Measurements from ENCODE around the gene CBLB.
"Not testable (repeated sequence)": the region's sequence is repeated elsewhere in the genome, so short reads cannot be mapped to it uniquely, and the experiment has no call there.

CBLB gene

GRCh38 chr3:105844704-105845103, 24.1 kb downstream of the CBLB start:
- DNase-seq: no peak

GRCh38 chr3:105843994-105844393, 24.8 kb downstream of the CBLB start:
- DNase-seq: no peak

DNA sequence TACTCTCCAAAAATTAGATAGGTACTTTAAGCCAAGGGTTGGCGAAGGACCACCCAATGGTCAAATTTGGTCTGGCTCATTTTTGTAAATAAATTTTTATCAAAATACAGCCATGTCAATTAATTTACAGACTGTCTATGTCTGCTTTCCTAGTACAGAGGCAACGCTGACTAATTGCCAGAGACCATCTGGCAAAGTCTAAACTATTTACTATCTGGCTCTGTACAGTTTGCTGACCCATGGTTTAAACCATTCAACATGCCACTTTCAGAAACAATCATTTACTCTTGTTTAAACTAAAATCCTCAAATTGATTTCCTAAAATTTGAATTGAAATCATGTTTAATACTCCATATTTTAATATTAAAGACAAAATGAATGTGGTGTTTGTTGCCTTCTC, 25.9 kb downstream of the CBLB start:
- DNase-seq: no peak

GRCh38 chr3:105842449-105842848, 26.4 kb downstream of the CBLB start:
- DNase-seq: no peak

GRCh38 chr3:105837947-105838346, 30.9 kb downstream of the CBLB start:
- no peak for DNase-seq

DNA sequence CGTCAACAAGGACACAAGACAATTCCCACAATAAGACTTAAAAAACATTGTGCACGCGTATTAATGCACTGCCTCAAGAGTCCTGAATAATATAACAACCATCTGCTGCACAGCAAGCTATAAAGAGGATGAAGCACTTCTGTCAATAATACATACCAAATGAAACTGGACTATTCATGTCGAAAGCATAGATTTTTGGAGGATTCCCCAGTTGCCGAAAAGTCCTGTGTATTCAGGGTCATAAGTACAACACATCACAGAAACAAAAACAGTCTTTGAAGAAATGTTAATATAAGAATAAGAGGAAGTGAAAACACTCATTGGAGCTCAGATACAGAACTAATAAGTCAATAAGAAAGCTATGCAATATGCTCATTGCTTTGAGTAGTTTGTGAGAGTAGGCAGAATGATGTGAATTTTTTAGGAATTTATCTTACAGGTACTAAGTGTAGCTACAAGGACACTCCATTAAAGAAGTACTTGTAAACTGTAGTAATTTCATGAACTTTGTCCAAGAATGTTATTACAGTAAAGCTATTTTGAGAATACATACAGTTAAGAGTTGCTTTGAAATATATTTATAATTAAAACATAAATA, 31.6 kb downstream of the CBLB start:
- no peak for DNase-seq

- peak in 1 of 2 experiments; percentile 26 for DNase-seq
Observed at GRCh38 chr3:105836533-105836932, 32.3 kb downstream of the CBLB start.

DNA sequence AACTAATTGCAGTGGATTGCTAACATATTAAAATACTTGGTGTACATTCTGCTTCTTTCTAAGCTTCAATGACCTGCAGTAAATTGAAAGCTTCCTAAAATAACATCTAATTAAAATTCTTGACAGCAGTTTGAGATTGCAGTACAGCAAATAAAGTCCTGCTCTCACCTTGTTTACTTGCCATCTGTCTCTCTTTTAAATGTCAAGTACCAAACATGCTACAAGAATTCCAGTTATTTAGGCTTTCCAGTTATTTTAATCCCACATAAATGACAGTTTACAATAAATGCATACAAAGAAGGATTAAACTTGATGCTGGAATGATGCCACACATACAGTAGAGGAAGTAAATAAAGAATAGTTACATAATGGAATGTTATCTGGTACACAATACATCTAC, 33.2 kb downstream of the CBLB start:
- no peak for DNase-seq

DNA sequence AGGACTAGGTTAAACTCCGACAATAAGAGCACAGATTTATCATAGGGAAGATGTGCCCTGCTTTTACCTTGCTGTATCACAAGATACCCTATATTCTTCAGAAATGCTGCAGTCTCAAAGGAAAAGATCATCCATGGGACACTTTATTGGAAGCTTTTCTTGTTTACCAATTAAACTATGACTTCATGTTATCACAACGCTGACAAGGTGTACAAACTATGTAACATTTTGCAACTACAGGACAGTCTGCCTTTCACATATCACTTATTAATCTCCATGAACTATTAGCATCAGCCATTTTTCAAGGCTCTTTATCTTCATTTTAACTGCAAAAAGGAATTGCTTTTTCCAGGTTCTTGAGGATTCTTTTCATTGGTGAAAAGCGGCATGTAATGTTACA, 34.0 kb downstream of the CBLB start:
- DNase-seq: no peak

DNA sequence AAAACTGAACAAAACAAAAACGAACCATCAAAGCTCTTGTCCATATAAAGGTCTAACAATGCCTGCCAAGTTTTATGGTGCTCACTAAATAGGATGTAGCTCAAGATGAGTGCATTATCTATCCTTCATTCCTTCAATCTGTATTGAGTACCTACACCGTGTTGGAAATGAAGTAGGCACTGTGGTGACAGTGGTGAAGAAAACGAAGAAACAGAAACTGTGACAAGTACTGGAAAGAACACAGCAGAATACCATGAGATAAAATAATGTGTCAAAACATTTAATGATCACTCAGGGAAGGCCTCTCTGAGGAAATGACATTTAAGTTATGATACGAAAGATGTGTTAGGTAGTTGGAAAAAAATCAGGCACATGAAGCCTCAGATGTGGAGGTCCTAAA, 36.2 kb downstream of the CBLB start:
- DNase-seq: no peak

DNA sequence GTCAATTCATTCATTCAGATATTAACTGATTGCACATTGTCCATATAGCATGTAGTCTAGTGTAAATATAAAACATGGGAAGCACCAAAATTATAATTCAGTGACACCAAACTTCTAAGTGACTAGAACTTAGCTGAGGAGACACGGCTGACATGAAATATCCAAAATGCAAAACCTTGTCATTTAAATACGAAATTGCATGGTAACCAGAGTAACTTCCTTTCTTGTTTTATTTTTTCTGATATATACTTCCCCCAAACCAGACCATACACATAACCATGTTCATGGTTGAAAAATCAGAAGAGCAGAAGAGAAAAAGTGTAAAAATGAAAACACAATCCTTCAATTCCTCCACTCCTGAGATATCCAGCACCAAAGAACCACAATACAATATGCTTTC, 38.0 kb downstream of the CBLB start:
- DNase-seq: no peak

DNA sequence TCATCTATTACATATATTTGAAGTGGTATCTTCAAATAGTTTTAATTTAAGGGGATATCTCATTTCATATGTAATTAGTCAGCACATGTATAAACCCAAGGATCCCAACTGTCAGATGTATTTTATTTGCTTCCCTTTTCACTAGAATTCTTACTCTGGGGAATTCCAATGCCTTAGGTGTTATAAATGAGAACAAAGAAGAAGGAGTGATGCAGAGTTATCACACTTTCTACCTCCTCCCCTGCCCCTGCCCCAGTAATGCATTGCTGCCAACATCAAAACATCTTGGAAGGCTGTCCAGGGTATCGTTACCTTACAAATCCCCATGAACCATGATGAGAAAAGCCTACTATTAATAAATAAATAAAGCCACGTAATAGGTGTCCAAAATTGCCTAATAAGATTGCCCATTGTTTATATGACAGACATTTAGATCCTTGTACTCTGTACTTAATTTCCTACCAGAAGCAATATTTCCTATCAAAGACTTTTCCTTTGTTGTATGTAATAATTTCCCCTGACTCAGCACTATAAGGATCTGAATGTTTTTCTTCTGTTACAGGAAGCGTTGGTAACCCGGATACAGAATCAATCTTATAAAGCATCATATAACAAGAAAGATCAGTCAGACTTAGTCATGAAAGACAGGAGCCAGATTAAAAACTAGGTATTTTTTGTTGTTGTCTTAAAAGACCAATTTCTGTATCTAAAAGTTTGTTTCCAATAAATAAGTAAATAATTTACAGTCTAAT, 38.8 kb downstream of the CBLB start:
- peak in 1 of 2 experiments; percentile 17 for DNase-seq

DNA sequence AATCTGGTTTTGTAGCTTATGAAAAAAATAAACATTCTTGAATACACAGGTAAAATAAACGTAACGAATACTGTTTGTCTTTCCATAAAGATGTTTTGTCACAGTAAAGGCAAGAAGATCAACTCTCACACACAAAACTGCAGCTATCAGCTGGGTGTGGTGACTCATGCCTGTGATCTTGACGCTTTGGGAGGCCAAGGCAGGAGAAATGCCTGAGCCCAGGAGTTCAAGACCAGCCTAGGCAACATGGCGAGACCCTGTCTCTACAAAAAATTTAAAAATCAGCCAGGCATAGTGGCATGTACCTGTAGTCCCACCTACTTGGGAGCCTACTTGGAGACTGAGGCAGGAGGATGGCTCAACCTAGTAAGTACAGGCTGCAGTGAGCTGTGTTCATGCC, 39.6 kb downstream of the CBLB start:
- peak in 1 of 2 experiments; percentile 16 for DNase-seq

DNA sequence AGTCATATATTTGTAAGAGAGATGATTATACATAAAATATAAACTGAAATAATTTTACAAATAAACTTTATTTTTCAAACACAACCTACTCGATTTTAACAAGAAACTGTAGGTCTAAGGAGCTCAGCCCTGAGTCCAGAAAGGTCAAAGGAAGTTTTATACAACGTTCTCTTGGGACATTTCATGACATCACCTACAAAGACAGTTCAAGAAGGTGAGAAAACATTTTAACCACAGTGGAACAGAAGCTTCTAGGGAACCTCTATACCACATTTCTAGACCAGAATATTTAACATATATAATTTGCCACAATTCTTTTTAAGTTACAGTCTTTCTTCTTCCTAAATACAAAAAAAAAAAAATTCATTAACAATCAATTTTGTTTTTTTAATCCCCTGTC, 40.1 kb downstream of the CBLB start:
- no peak for DNase-seq

- DNase-seq: no peak
Observed at GRCh38 chr3:105827959-105828358, 40.9 kb downstream of the CBLB start.

DNA sequence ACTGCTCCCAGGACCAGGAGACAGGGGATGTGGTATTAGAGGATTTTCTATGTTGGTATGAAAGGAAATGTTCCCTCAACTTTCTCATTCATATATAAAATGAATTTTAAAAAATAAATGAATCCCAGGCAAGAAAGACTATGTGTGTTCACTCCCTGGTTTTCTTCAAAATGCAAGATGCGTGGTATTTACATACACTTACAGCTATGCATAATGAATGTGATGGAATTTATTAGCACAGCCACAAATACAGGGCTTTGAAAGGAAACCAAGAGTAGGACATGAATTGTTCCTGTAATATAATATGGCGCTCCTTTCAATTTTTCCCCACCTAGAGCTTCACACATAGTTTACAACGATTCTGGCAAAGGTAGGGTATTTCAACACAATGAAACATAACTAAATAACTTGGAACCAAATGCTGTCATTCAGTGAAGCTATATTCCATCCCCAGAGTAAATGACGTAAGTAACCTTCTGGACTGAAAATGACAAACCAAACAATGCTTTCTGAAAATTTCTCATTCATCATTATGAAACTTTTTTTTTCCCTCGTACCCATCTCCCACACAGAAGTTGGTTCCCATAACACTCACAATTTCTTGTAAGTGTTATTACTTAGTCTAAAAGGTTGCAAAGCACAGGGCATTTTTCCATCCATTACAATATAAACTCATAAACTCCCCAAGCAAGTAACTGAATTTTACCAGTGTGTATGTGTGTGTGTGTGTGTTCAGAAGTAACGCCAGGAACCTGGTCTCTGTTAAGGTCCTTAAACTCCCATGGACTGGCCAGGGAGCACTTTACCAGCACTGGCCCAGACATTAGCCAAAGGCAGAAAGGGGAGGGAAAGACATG, 41.8 kb downstream of the CBLB start:
- no peak for DNase-seq

- DNase-seq: no peak
Observed at GRCh38 chr3:105824129-105824528, 44.7 kb downstream of the CBLB start.

- DNase-seq: peak; percentile 16 to 23
Observed at GRCh38 chr3:105823149-105823867, 45.5 kb downstream of the CBLB start.

DNA sequence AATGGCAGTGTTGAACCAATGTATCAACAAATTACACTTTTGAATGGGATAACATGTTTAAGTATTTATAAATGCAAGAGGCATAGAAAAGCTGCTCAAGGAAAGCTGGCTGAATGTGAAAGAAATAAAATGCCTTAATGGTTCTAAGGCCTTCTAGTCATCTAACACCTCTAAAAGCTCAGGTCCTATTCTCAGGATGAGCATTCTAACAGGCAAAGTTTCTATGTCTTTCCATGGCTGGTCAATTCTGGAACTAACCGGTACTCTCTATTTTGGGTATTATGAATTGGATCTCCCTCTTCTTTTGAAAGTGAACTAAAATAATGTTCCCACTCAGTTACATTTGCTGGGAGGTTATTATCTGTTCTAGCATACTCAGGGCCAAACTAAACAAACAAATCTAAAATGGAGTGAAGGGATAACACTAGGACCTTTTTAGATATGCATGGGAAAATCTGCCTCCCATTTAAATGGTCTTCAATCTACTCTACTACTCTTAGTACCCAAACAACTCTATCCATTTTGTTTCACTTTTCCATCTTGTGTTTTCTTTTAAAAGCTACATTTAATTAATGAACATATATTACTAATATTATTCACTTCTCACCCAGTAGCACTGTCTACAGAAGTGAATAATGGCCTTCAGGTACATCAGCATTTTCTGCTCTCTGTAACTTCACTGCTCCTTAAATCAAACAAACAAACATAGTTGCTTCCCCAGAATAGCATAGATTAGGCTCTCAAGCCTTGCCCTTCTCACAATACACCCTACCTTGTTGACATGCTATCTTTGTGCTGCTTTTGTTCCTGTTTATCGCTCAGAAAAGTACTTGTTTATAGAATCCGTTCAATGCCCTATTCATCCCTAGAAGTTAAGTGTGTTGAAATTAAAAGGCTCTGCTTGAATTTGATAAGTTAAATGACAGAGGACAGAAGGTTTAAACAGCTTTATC, 46.4 kb downstream of the CBLB start:
- no peak for DNase-seq

DNA sequence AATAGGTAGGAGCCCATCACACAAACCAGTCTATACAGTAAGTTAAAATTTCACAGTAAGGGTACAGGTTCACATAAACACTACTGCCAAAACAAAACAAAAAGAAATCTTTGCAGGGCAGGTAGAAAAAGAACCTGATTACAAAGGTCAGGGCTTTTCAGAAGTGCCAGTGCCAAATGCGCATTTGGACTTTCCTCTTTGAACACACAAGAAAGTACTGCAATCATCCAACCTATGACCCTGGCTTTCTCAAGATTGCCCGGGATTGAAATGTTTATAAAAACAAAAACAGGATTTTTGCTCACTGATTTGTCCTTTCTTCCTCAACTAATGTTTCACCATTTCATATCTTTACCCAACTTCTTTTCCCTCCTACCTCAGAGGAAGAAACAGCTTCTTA, 47.4 kb downstream of the CBLB start:
- DNase-seq: no peak

- no peak for DNase-seq
Observed at GRCh38 chr3:105816833-105817232, 52.0 kb downstream of the CBLB start.

DNA sequence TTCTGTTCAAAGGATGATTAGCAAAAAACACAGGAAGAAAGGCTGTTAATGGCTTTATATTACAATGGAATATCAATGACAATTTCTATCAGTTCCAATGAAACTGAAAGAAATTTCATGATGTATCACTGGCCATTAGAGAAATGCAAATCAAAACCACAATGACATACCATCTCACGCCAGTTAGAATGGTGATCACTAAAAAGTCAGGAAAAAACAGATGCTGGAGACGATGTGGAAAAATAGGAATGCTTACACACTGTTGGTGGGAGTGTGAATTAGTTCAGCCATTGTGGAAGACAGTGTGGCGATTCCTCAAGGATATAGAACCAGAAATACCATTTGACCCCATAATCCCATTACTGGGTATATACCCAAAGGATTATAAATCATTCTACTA, 53.5 kb downstream of the CBLB start:
- DNase-seq: not testable (repeated sequence)
